AG04449 (cell line): ENCODE measurements around the gene MIEF2.
"Not testable (repeated sequence)": the region's sequence is repeated elsewhere in the genome, so short reads cannot be mapped to it uniquely, and the experiment has no call there.

Source experiments
- CTCF ChIA-PET: fragments of 350-600 bp; formaldehyde crosslinking; extraction: SDS; loops from one replicate; lab custom pipeline; 2021; ENCODE audit warnings: antibody characterized with exemption; lab: Yijun Ruan, JAX
- POLR2A ChIA-PET: fragments of 400-600, 350-600 bp; formaldehyde crosslinking; extraction: SDS; loops from one replicate; lab custom pipeline; 2020; ENCODE audit warnings: antibody characterized with exemption, inconsistent platforms; lab: Yijun Ruan, JAX
- DNase-seq: peaks from one replicate; pipeline ENCODE4 v3.0.0-alpha.2; 2010; ENCODE audit warnings: low read depth, low spot score
- H3K4me3 ChIP-seq: 2 replicates; pipeline ENCODE4 v1.5.1; 2011; ENCODE audit warnings: low read depth, mild to moderate bottlenecking, control low read depth, low read length
- CTCF ChIP-seq: IDR thresholded peaks from one replicate; pipeline ENCODE4 v1.5.1; 2011; ENCODE audit warnings: mild to moderate bottlenecking, moderate library complexity, low read length, control low read depth, inconsistent platforms; ENCODE audit not compliant: insufficient read depth; ENCODE audit errors: missing control alignments

MIEF2 gene

GRCh38 chr17:18280766-18281371, 20.4 kb downstream of the MIEF2 start:
- H3K4me3 ChIP-seq: no peak overlapping the region
- TF ChIP-seq CTCF: no peak
- ChIA-PET POLR2A (no interaction called here), CTCF (no interaction called here)
- DNase-seq: no peak

- H3K4me3 ChIP-seq: no peak overlapping the region
- POLR2A ChIA-PET: no interaction called here
- no peak for TF ChIP-seq CTCF
- no peak for DNase-seq
- CTCF ChIA-PET: no interaction called here
Measured at GRCh38 chr17:18281788-18282187, 21.3 kb downstream of the MIEF2 start.

GRCh38 chr17:18285296-18285695, 24.8 kb downstream of the MIEF2 start:
- CTCF ChIA-PET: no interaction called here
- TF ChIP-seq CTCF: no peak
- POLR2A ChIA-PET: no interaction called here

GRCh38 chr17:18291718-18292540, 31.5 kb downstream of the MIEF2 start:
- DNase-seq: no peak
- POLR2A ChIA-PET: interaction anchor here (1.0 kb wide), 1 partner anchor 9 kb away, joined by 3 read pairs; no protein-coding TSS in a partner anchor
- no peak for TF ChIP-seq CTCF
- CTCF ChIA-PET: interaction anchor here (0.9 kb wide), 1 partner anchor 36 kb away, joined by 3 read pairs; no protein-coding TSS in a partner anchor
- H3K4me3 ChIP-seq: no peak overlapping the region

More at GRCh38 chr17:18285296-18285695, 24.8 kb downstream of the MIEF2 start:
- no peak for DNase-seq
- H3K4me3 ChIP-seq: no peak overlapping the region

GRCh38 chr17:18298061-18298460, 37.6 kb downstream of the MIEF2 start:
- H3K4me3 ChIP-seq, CTCF ChIA-PET, POLR2A ChIA-PET: not testable (repeated sequence)

GRCh38 chr17:18300725-18301480, 40.4 kb downstream of the MIEF2 start:
- H3K4me3 ChIP-seq: no peak overlapping the region
- no peak for DNase-seq
- TF ChIP-seq CTCF: no peak
- ChIA-PET POLR2A (interaction anchor here (1.1 kb wide), 1 partner anchor 13 kb away, joined by 3 read pairs; no protein-coding TSS in a partner anchor), CTCF (no interaction called here)

More at GRCh38 chr17:18298061-18298460, 37.6 kb downstream of the MIEF2 start:
- DNase-seq: not testable (repeated sequence)

- POLR2A ChIA-PET, H3K4me3 ChIP-seq, CTCF ChIA-PET, DNase-seq: not testable (repeated sequence)
Measured at GRCh38 chr17:18303206-18303605, 42.7 kb downstream of the MIEF2 start.
